CD4-positive, alpha-beta memory T cell (primary cell): Measurements from ENCODE around the gene SPATA2L. TPM values are rescaled to one million over a fixed set of nuclear protein-coding genes. Genes with fewer than 3 reads are reported as not detected.
"Not testable (repeated sequence)": the region's sequence is repeated elsewhere in the genome, so short reads cannot be mapped to it uniquely, and the experiment has no call there.

ENCODE experiments used
- CTCF ChIA-PET: fragments of 350-600 bp; sonication (Branson Sonifier 250); formaldehyde crosslinking; loops from one replicate; lab custom pipeline; 2021; ENCODE audit warnings: inconsistent platforms; ENCODE audit not compliant: partially characterized antibody; lab: Charles Lee
- POLR2A ChIA-PET: fragments of 350-600 bp; sonication (Branson Sonifier 250); formaldehyde crosslinking; loops from one replicate; lab custom pipeline; 2021; ENCODE audit not compliant: partially characterized antibody; lab: Charles Lee
- DNase-seq, 5 donors: peaks; one replicate each; pipeline versions ENCODE4 v3.0.0 to v3.0.0-alpha.2; 2020 to 2022; ENCODE audit warnings: mixed read lengths in 1 of 5
- H3K27ac ChIP-seq: one replicate; pipeline ENCODE4 v1.7.0; 2013; ENCODE audit warnings: low read depth, low read length
- H3K27me3 ChIP-seq: 2 replicates; pipeline ENCODE4 v1.7.0; 2013; ENCODE audit warnings: mild to moderate bottlenecking, low read length, moderate library complexity; ENCODE audit not compliant: insufficient read depth
- H3K36me3 ChIP-seq: 2 replicates; pipeline ENCODE4 v1.7.0; 2013; ENCODE audit warnings: mild to moderate bottlenecking, low read length, moderate library complexity; ENCODE audit not compliant: insufficient read depth
- H3K4me1 ChIP-seq: 2 replicates; pipeline ENCODE4 v1.7.0; 2013; ENCODE audit warnings: mild to moderate bottlenecking, low read length, moderate library complexity; ENCODE audit not compliant: insufficient read depth
- H3K4me3 ChIP-seq, 2 donors: one replicate each; pipeline ENCODE4 v1.7.0; 2013; ENCODE audit warnings: low read length in 2 of 2, mild to moderate bottlenecking in 1 of 2
- H3K9me3 ChIP-seq, 2 donors: one replicate each; pipeline ENCODE4 v1.7.0; 2013; ENCODE audit warnings: low read length in 2 of 2, control low read depth in 1 of 2; ENCODE audit not compliant: control insufficient read depth in 1 of 2
- H3K27ac Mint-ChIP-seq, 7 donors: one replicate each; pipeline ENCODE4 v1.8.0; 2020 to 2021; ENCODE audit warnings: mixed read lengths in 7 of 7, mild to moderate bottlenecking in 6 of 7, inconsistent platforms in 3 of 7, moderate library complexity in 3 of 7
- H3K27me3 Mint-ChIP-seq, 2 donors: one replicate each; pipeline ENCODE4 v1.8.0; 2020 to 2021; ENCODE audit warnings: mixed read lengths in 2 of 2
- H3K36me3 Mint-ChIP-seq, 2 donors: one replicate each; pipeline ENCODE4 v1.8.0; 2020 to 2021; ENCODE audit warnings: mixed read lengths in 2 of 2, inconsistent platforms in 1 of 2, mild to moderate bottlenecking in 1 of 2
- H3K4me1 Mint-ChIP-seq, 4 donors: one replicate each; pipeline ENCODE4 v1.8.0; 2020 to 2021; ENCODE audit warnings: mixed read lengths in 4 of 4, mild to moderate bottlenecking in 1 of 4
- H3K4me3 Mint-ChIP-seq, 8 donors: one replicate each; pipeline ENCODE4 v1.8.0; 2020 to 2021; ENCODE audit warnings: mixed read lengths in 8 of 8, mild to moderate bottlenecking in 7 of 8, moderate library complexity in 6 of 8, inconsistent platforms in 3 of 8
- H3K9me3 Mint-ChIP-seq, 8 donors: one replicate each; pipeline ENCODE4 v1.8.0; 2020 to 2021; ENCODE audit warnings: mixed read lengths in 8 of 8, mild to moderate bottlenecking in 5 of 8, inconsistent platforms in 3 of 8, moderate library complexity in 1 of 8
- intact Hi-C: fragments of 100-400 bp; cut with micrococcal nuclease; formaldehyde crosslinking; loops from one replicate; pipeline ENCODE4 v1.15.1; 2023
- polyA plus RNA-seq, 2 donors: library from polyadenylated mRNA; unstranded; fragments of 300-500 nt; fragmentation: Illumina TruSeq; gene quantifications; one replicate each; pipeline ENCODE4 v1.2.3, GENCODE V29; 2021
- total RNA-seq, 2 experiments: library from RNA; stranded (reverse); gene quantifications; one replicate each; pipeline ENCODE4 v1.2.3, GENCODE V29; 2021

Gene SPATA2L
- total and polyA plus RNA-seq, 4 experiments from 2014 or later, result 5.4 to 13.1 (median 12.8) TPM

GRCh38 chr16:89695875-89696669 is 5.4 kb downstream of the SPATA2L start:
- Histone ChIP-seq H3K4me1 (peaks cover 26% of the 10 kb centered on the region), H3K4me3 (no peak overlapping the region), H3K36me3 (peaks cover 14% of the 10 kb centered on the region), H3K9me3 (no peaks in the 10 kb centered on the region), H3K27ac (no peak overlapping the region), H3K27me3 (no peaks in the 10 kb centered on the region)
- no peaks in the 10 kb centered on the region for H3K9me3 Mint-ChIP-seq
- H3K36me3 Mint-ChIP-seq, result peaks cover 7 to 24% of the 10 kb centered on the region in 2 donors
- no peak overlapping the region for H3K27ac Mint-ChIP-seq
- intact Hi-C loops, result no loop called here
- CTCF ChIA-PET, result interaction anchor here (1.0 to 1.3 kb wide), 2 partner anchors 83 to 142 kb away, joined by 3 read pairs; no protein-coding TSS in a partner anchor
- no peak for DNase-seq
- POLR2A ChIA-PET, result interaction anchor here (0.7 to 4.0 kb wide), 4 partner anchors 10 to 839 kb away, joined by 3 to 23 read pairs (median 4); partner anchors contain the start of genes CDK10, GALNS and TRAPPC2L
- H3K4me1 Mint-ChIP-seq, result peaks cover 6 to 29% (median 11%) of the 10 kb centered on the region in 4 donors
- H3K4me3 Mint-ChIP-seq, result no peak overlapping the region
- no peaks in the 10 kb centered on the region for H3K27me3 Mint-ChIP-seq

- Mint-ChIP-seq H3K9me3 (no peaks in the 10 kb centered on the region), H3K4me3 (no peak overlapping the region), H3K27me3 (no peaks in the 10 kb centered on the region), H3K36me3 (peaks cover 7 to 30% of the 10 kb centered on the region in 2 donors), H3K27ac (peak overlapping the region in 2 of 7 donors; percentile 35 to 46), H3K4me1 (peaks cover 7 to 25% (median 10%) of the 10 kb centered on the region in 4 donors)
- DNase-seq, result no peak
- no peaks in the 10 kb centered on the region for H3K27me3 ChIP-seq
- H3K4me3 ChIP-seq, result no peak overlapping the region
- H3K36me3 ChIP-seq, result peaks cover 18% of the 10 kb centered on the region
- ChIA-PET CTCF (interaction anchor here (1.3 kb wide), 1 partner anchor 84 kb away, joined by 3 read pairs; no protein-coding TSS in a partner anchor), POLR2A (interaction anchor here (0.7 to 4.0 kb wide), 3 partner anchors 9 to 838 kb away, joined by 3 to 23 read pairs (median 4); partner anchors contain the start of genes CDK10, GALNS and TRAPPC2L)
- peaks cover 20% of the 10 kb centered on the region for H3K4me1 ChIP-seq
- H3K9me3 ChIP-seq, result no peaks in the 10 kb centered on the region
- intact Hi-C loops, result no loop called here
- no peak overlapping the region for H3K27ac ChIP-seq
Measured at GRCh38 chr16:89695086-89695874, 6.2 kb downstream of the SPATA2L start.

GRCh38 chr16:89694784-89695085 is 6.8 kb downstream of the SPATA2L start:
- POLR2A ChIA-PET, H3K9me3 ChIP-seq, H3K27me3 ChIP-seq, H3K27ac ChIP-seq, DNase-seq, H3K9me3 Mint-ChIP-seq, H3K4me3 Mint-ChIP-seq, H3K27me3 Mint-ChIP-seq, intact Hi-C loops, H3K4me3 ChIP-seq, CTCF ChIA-PET: not testable (repeated sequence)
- Histone ChIP-seq H3K36me3 (peaks cover 20% of the 10 kb centered on the region), H3K4me1 (peaks cover 14% of the 10 kb centered on the region)
- Mint-ChIP-seq H3K4me1 (peaks cover 4 to 20% (median 6%) of the 10 kb centered on the region in 4 donors), H3K27ac (peak overlapping the region in 1 of 7 donors; percentile 46), H3K36me3 (peaks cover 11 to 30% of the 10 kb centered on the region in 2 donors)

GRCh38 chr16:89693931-89694783 is 7.3 kb downstream of the SPATA2L start:
- intact Hi-C loops, result no loop called here
- Histone ChIP-seq H3K9me3 (no peaks in the 10 kb centered on the region), H3K27me3 (no peaks in the 10 kb centered on the region), H3K36me3 (peaks cover 20% of the 10 kb centered on the region), H3K4me1 (peaks cover 13% of the 10 kb centered on the region), H3K4me3 (no peak overlapping the region), H3K27ac (no peak overlapping the region)
- H3K27me3 Mint-ChIP-seq, result no peaks in the 10 kb centered on the region
- no peak overlapping the region for H3K4me3 Mint-ChIP-seq
- ChIA-PET CTCF (interaction anchor here (0.9 kb wide), 1 partner anchor 205 kb away, joined by 3 read pairs; no protein-coding TSS in a partner anchor), POLR2A (no interaction called here)
- peaks cover 3 to 18% (median 5%) of the 10 kb centered on the region in 4 donors for H3K4me1 Mint-ChIP-seq
- no peak for DNase-seq
- no peak overlapping the region for H3K27ac Mint-ChIP-seq
- no peaks in the 10 kb centered on the region for H3K9me3 Mint-ChIP-seq
- H3K36me3 Mint-ChIP-seq, result peaks cover 11 to 29% of the 10 kb centered on the region in 2 donors

- ChIA-PET CTCF (interaction anchor here (0.9 kb wide), 1 partner anchor 206 kb away, joined by 3 read pairs; no protein-coding TSS in a partner anchor), POLR2A (interaction anchor here (0.6 kb wide), 1 partner anchor 281 kb away, joined by 4 read pairs; no protein-coding TSS in a partner anchor)
- no peaks in the 10 kb centered on the region for H3K9me3 ChIP-seq
- no peaks in the 10 kb centered on the region for H3K27me3 ChIP-seq
- H3K4me1 ChIP-seq, result peaks cover 13% of the 10 kb centered on the region
- H3K27ac Mint-ChIP-seq, result peak overlapping the region in 1 of 7 donors; percentile 42
- H3K4me3 ChIP-seq, result no peak overlapping the region
- no peak for DNase-seq
- peaks cover 11 to 26% of the 10 kb centered on the region in 2 donors for H3K36me3 Mint-ChIP-seq
- H3K4me1 Mint-ChIP-seq, result peaks cover 0 to 21% (median 5%) of the 10 kb centered on the region in 4 donors
- peak overlapping the region in 1 of 8 donors; percentile 48 for H3K4me3 Mint-ChIP-seq
- no peaks in the 10 kb centered on the region for H3K9me3 Mint-ChIP-seq
- H3K27ac ChIP-seq, result no peak overlapping the region
- H3K36me3 ChIP-seq, result peaks cover 20% of the 10 kb centered on the region
- H3K27me3 Mint-ChIP-seq, result no peaks in the 10 kb centered on the region
- intact Hi-C loops, result no loop called here
Measured at GRCh38 chr16:89693289-89693731, 8.2 kb downstream of the SPATA2L start.

- DNase-seq, result no peak
- Mint-ChIP-seq H3K27ac (no peak overlapping the region), H3K4me1 (peaks cover 7 to 33% (median 12%) of the 10 kb centered on the region in 4 donors), H3K27me3 (no peaks in the 10 kb centered on the region), H3K36me3 (peaks cover 11 to 29% of the 10 kb centered on the region in 2 donors), H3K4me3 (no peak overlapping the region), H3K9me3 (no peaks in the 10 kb centered on the region)
- no peak overlapping the region for H3K27ac ChIP-seq
- H3K27me3 ChIP-seq, result no peaks in the 10 kb centered on the region
- H3K4me1 ChIP-seq, result peaks cover 21% of the 10 kb centered on the region
- no peaks in the 10 kb centered on the region for H3K9me3 ChIP-seq
- ChIA-PET CTCF (interaction anchor here (4.0 kb wide), 1 partner anchor 8 kb away, joined by 14 read pairs; no protein-coding TSS in a partner anchor), POLR2A (no interaction called here)
- H3K4me3 ChIP-seq, result no peak overlapping the region
- H3K36me3 ChIP-seq, result peaks cover 20% of the 10 kb centered on the region
- intact Hi-C loops, result no loop called here
Measured at GRCh38 chr16:89691986-89692569, 9.4 kb downstream of the SPATA2L start.
